HepG2 (cell line): ENCODE measurements around the gene GAPT. TPM values are rescaled to one million over a fixed set of nuclear protein-coding genes. Genes with fewer than 3 reads are reported as not detected.

Experiments used
- AGO2 ChIP-seq: fragments of 200-400 bp; formaldehyde crosslinking; optimal IDR thresholded peaks from 2 replicates; pipeline ENCODE3; 2017; ENCODE audit warnings: mild to moderate bottlenecking, low read depth, low read length, moderate library complexity
- ATF7-NPFF ChIP-seq: sonication (generic); formaldehyde crosslinking; IDR thresholded peaks from 2 replicates; pipeline ENCODE4 v1.8.1; 2023; ENCODE audit warnings: mild to moderate bottlenecking, low read depth, missing genetic modification reagents, moderate library complexity
- BORCS8-MEF2B ChIP-seq: sonication (generic); formaldehyde crosslinking; IDR thresholded peaks from 2 replicates; pipeline ENCODE4 v1.8.0; 2022; ENCODE audit warnings: mild to moderate bottlenecking, missing genetic modification reagents
- CEBPZ ChIP-seq: IDR thresholded peaks from 2 replicates; pipeline ENCODE4 v1.6.1; 2012; ENCODE audit warnings: low read length, improper control_type of control experiment
- HBP1 ChIP-seq: IDR thresholded peaks from 2 replicates; pipeline ENCODE4 v1.6.1; 2016; ENCODE audit warnings: low read depth, control low read depth
- MEIS1 ChIP-seq: sonication (generic); formaldehyde crosslinking; IDR thresholded peaks from 2 replicates; pipeline ENCODE4 v1.9.0; 2021; ENCODE audit warnings: mild to moderate bottlenecking, missing genetic modification reagents, moderate library complexity, borderline replicate concordance
- NCOA2 ChIP-seq: sonication (generic); formaldehyde crosslinking; IDR thresholded peaks from 2 replicates; pipeline ENCODE4 v1.8.0; 2022; ENCODE audit warnings: inconsistent platforms
- NR1H2 ChIP-seq: sonication (generic); formaldehyde crosslinking; IDR thresholded peaks from 2 replicates; pipeline ENCODE4 v1.8.1; 2022; ENCODE audit warnings: low read depth, missing genetic modification reagents, borderline replicate concordance
- POLR2AphosphoS2 ChIP-seq: IDR thresholded peaks from 2 replicates; pipeline ENCODE4 v1.6.1; 2011; ENCODE audit warnings: low read depth, low read length, improper control_type of control experiment
- RELA ChIP-seq: sonication (generic); formaldehyde crosslinking; IDR thresholded peaks from 2 replicates; pipeline ENCODE4 v1.4.0; 2020; ENCODE audit warnings: missing genetic modification reagents
- SKIL ChIP-seq: sonication (generic); formaldehyde crosslinking; IDR thresholded peaks from 2 replicates; pipeline ENCODE4 v1.8.0; 2022; ENCODE audit warnings: missing genetic modification reagents, mild to moderate bottlenecking, moderate library complexity, borderline replicate concordance
- SMYD3 ChIP-seq: sonication (generic); formaldehyde crosslinking; IDR thresholded peaks from 2 replicates; pipeline ENCODE4 v1.8.1; 2023; ENCODE audit warnings: mild to moderate bottlenecking, missing genetic modification reagents
- SP4 ChIP-seq: sonication (generic); formaldehyde crosslinking; IDR thresholded peaks from 2 replicates; pipeline ENCODE4 v1.8.1; 2023; ENCODE audit warnings: mild to moderate bottlenecking, missing genetic modification reagents
- ZMYM4 ChIP-seq: sonication (generic); formaldehyde crosslinking; IDR thresholded peaks from 2 replicates; pipeline ENCODE4 v1.8.1; 2023; ENCODE audit warnings: mild to moderate bottlenecking, missing genetic modification reagents
- ZNF230 ChIP-seq: sonication (generic); formaldehyde crosslinking; IDR thresholded peaks from 2 replicates; pipeline ENCODE4 v1.4.0; 2020; ENCODE audit warnings: mild to moderate bottlenecking, missing genetic modification reagents
- ZNF232 ChIP-seq: sonication (generic); formaldehyde crosslinking; IDR thresholded peaks from 2 replicates; pipeline ENCODE4 v1.4.0; 2020; ENCODE audit warnings: missing genetic modification reagents, borderline replicate concordance
- ZNF282 ChIP-seq: fragments of 450-650 bp; IDR thresholded peaks from 2 replicates; pipeline ENCODE4 v1.6.1; 2018; ENCODE audit not compliant: partially characterized antibody
- ZNF33B ChIP-seq: sonication (generic); formaldehyde crosslinking; IDR thresholded peaks from 2 replicates; pipeline ENCODE4 v1.5.1; 2020; ENCODE audit warnings: mild to moderate bottlenecking, missing genetic modification reagents
- ZNF572 ChIP-seq: sonication (generic); formaldehyde crosslinking; IDR thresholded peaks from 2 replicates; pipeline ENCODE4 v1.5.1; 2020; ENCODE audit warnings: mild to moderate bottlenecking, missing genetic modification reagents
- ZNF660 ChIP-seq: sonication (generic); formaldehyde crosslinking; IDR thresholded peaks from 2 replicates; pipeline ENCODE4 v1.5.1; 2020; ENCODE audit warnings: mild to moderate bottlenecking, low read depth, missing genetic modification reagents, borderline replicate concordance
- ZNF740 ChIP-seq: sonication (generic); formaldehyde crosslinking; IDR thresholded peaks from 2 replicates; pipeline ENCODE4 v1.4.0; 2020; ENCODE audit warnings: missing genetic modification reagents
- ZNF773 ChIP-seq: sonication (generic); formaldehyde crosslinking; IDR thresholded peaks from 2 replicates; pipeline ENCODE4 v1.4.0; 2020; ENCODE audit warnings: missing genetic modification reagents, borderline replicate concordance
- ZNF784 ChIP-seq: sonication (generic); formaldehyde crosslinking; IDR thresholded peaks from 2 replicates; pipeline ENCODE4 v1.5.1; 2020; ENCODE audit warnings: missing genetic modification reagents, mild to moderate bottlenecking, borderline replicate concordance
- polyA plus RNA-seq, 8 experiments: library from polyadenylated mRNA; depleted of rRNA in 3 of 8; stranded (reverse) in 7 of 8; unstranded in 1 of 8; fragments of >200 nt; fragmentation: Illumina TruSeq in 4 of 8; extraction: Trizol in 4 of 8; gene quantifications; 2 replicates each; pipeline versions ENCODE4 v1.2.1 to v1.2.3, GENCODE V29; 2011 to 2016; ENCODE audit warnings: low read depth in 4 of 8, missing spikeins in 1 of 8, mixed read lengths in 1 of 8; ENCODE audit not compliant: insufficient read depth in 1 of 8
- total RNA-seq, 5 experiments: library from RNA; depleted of rRNA; stranded (reverse); fragments of >200 nt; fragmentation: Illumina TruSeq; extraction: Trizol; gene quantifications; 2 replicates each; pipeline ENCODE4 v1.2.3, GENCODE V29; 2016; ENCODE audit warnings: low read depth in 1 of 5

Gene GAPT
- total and polyA plus RNA-seq, 2 of the 13 experiments (the other 11 are each of a cell fraction or from before 2014, with no cell fraction given), result not detected

- no peak for TF ChIP-seq CEBPZ
- TF ChIP-seq BORCS8-MEF2B (CRISPR knock-in tag), result 0 out of 2 replicates have a peak, but pooled peaks have one; percentile 52
- TF ChIP-seq ZNF784, result peak; percentile 9; the same call in 1 of the 2 replicates
- no peak for TF ChIP-seq ATF7-NPFF
- TF ChIP-seq HBP1 (CRISPR knock-in tag), result no peak
- peak; percentile 76; the same call in 1 of the 2 replicates for TF ChIP-seq ZNF33B (CRISPR knock-in tag)
- no peak for TF ChIP-seq ZNF282
- TF ChIP-seq POLR2AphosphoS2, result no peak
- TF ChIP-seq ZNF660, result no peak
- TF ChIP-seq ZNF232, result no peak
- TF ChIP-seq SP4 (CRISPR knock-in tag), result no peak
- 0 out of 2 replicates have a peak, but pooled peaks have one; percentile 26 for TF ChIP-seq ZNF740 (CRISPR knock-in tag)
- no peak for TF ChIP-seq AGO2
- TF ChIP-seq SMYD3 (CRISPR knock-in tag), result 0 out of 2 replicates have a peak, but pooled peaks have one; percentile 9
- TF ChIP-seq RELA (CRISPR knock-in tag), result no peak
- TF ChIP-seq NR1H2 (CRISPR knock-in tag), result no peak
- no peak for TF ChIP-seq NCOA2 (CRISPR knock-in tag)
- TF ChIP-seq ZNF773, result no peak
- no peak for TF ChIP-seq MEIS1 (CRISPR knock-in tag)
- TF ChIP-seq SKIL (CRISPR knock-in tag), result no peak
- no peak for TF ChIP-seq ZNF572
- TF ChIP-seq ZNF230, result no peak
- TF ChIP-seq ZMYM4 (CRISPR knock-in tag), result peak; percentile 60; the same call in 1 of the 2 replicates
Observed at GRCh38 chr5:58460732-58461286, 30.4 kb upstream of the GAPT start (continued).
